Measurements from ENCODE around the gene PDLIM3.

DNA sequence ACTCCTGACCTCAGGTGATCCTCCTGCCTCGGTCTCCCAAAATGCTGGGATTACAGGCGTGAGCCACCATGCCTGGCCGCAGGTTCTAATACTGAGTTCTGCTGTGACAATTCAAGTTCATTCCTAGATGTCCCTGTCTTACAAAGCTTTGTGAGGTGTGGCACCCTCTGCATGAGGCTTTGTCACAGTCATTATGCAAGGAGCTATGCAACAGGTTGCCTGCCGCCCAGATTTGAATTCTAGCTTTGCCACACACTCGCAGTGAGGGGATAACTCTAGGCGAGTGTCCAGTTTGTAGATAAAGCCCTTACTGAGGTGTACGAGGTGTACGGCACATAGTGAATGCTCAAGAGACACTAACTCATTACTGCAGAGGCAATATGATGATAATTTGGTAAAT is 67.3 kb downstream of the PDLIM3 start:
- TF ChIP-seq, protein P1, sequence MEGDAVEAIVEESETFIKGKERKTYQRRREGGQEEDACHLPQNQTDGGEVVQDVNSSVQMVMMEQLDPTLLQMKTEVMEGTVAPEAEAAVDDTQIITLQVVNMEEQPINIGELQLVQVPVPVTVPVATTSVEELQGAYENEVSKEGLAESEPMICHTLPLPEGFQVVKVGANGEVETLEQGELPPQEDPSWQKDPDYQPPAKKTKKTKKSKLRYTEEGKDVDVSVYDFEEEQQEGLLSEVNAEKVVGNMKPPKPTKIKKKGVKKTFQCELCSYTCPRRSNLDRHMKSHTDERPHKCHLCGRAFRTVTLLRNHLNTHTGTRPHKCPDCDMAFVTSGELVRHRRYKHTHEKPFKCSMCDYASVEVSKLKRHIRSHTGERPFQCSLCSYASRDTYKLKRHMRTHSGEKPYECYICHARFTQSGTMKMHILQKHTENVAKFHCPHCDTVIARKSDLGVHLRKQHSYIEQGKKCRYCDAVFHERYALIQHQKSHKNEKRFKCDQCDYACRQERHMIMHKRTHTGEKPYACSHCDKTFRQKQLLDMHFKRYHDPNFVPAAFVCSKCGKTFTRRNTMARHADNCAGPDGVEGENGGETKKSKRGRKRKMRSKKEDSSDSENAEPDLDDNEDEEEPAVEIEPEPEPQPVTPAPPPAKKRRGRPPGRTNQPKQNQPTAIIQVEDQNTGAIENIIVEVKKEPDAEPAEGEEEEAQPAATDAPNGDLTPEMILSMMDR (IDR thresholded peaks at IDR 0.05): no peak
- no peak for TF ChIP-seq EZH2 (IDR thresholded peaks at IDR 0.05)
